Spleen (tissue), 7 donors: Measurements from ENCODE around the gene AHDC1.

ENCODE experiments used
- CTCF ChIP-seq, 11 experiments: fragments of 200-600 bp in 7 of 11; fragments of 450-650 bp in 4 of 11; sonication (generic) in 4 of 11; IDR thresholded peaks in 8 of 11; conservative IDR thresholded peaks in 3 of 11; 1 replicate in 7 of 11; 2 replicates in 4 of 11; pipeline versions ENCODE4 v1.4.0 to v1.8.0; 2016 to 2021; ENCODE audit warnings: antibody characterized with exemption in 11 of 11, inconsistent platforms in 4 of 11, mild to moderate bottlenecking in 1 of 11
- POLR2AphosphoS5 ChIP-seq, 3 donors: sonication (generic); formaldehyde crosslinking; IDR thresholded peaks; one replicate each; pipeline ENCODE4 v1.5.1; 2017; ENCODE audit warnings: antibody characterized with exemption in 3 of 3
- donor health status: DM: no; HTN: no; CAD: no; lungs with moderate emphysema.
- donor health status: DM: no; HTN: no; CAD: no.
- donor health status: DM: no; HTN: no; CAD: no.

GRCh38 chr1:27568300-27569087 lies 35.5 kb downstream of the AHDC1 start:
- peak; percentile 62 to 96 (median 94) for TF ChIP-seq CTCF (IDR thresholded peaks at IDR 0.05 in 8 of 11, conservative IDR thresholded peaks at IDR 0.05 in 3 of 11)
- TF ChIP-seq POLR2AphosphoS5 (IDR thresholded peaks at IDR 0.05): peak; percentile 73 to 90 (median 89)
